Mesothelial cell of epicardium (in vitro differentiated cells): ENCODE results near the gene TAF1A. TPM values are rescaled to one million over a fixed set of nuclear protein-coding genes. Genes with fewer than 3 reads are reported as not detected.

Experiments
- DNase-seq, 2 experiments: peaks; one replicate each; pipeline ENCODE4 v3.0.0; 2021; ENCODE audit warnings: low spot score in 2 of 2; ENCODE audit not compliant: unreplicated experiment in 2 of 2
- H3K27ac Mint-ChIP-seq: 2 replicates; pipeline ENCODE4 v1.8.0; 2021; ENCODE audit warnings: mixed read lengths
- H3K27me3 Mint-ChIP-seq: 2 replicates; pipeline ENCODE4 v1.8.0; 2021; ENCODE audit warnings: low read depth, mixed read lengths
- H3K36me3 Mint-ChIP-seq: 2 replicates; pipeline ENCODE4 v1.8.0; 2021; ENCODE audit warnings: mixed read lengths
- H3K4me1 Mint-ChIP-seq: 2 replicates; pipeline ENCODE4 v1.8.0; 2021; ENCODE audit warnings: mixed read lengths
- H3K4me3 Mint-ChIP-seq: 2 replicates; pipeline ENCODE4 v1.8.0; 2021; ENCODE audit warnings: mild to moderate bottlenecking, moderate library complexity, mixed read lengths
- H3K9me3 Mint-ChIP-seq: 2 replicates; pipeline ENCODE4 v1.8.0; 2021; ENCODE audit warnings: mixed read lengths
- CTCF ChIP-seq: fragments of 200-600 bp; sonication (generic); IDR thresholded peaks from one replicate; pipeline ENCODE4 v1.5.0; 2021; ENCODE audit warnings: antibody characterized with exemption; ENCODE audit not compliant: unreplicated experiment
- total RNA-seq: library from RNA; stranded (reverse); gene quantifications from 3 replicates; pipeline ENCODE4 v1.2.1, GENCODE V29; 2021

Gene TAF1A
- total RNA-seq, 1 donor from 2014 or later, result 15.6 TPM

- DNase-seq, result no peak
- H3K4me1 Mint-ChIP-seq, result peaks cover 28% of the 10 kb centered on the region
- H3K27me3 Mint-ChIP-seq, result peaks cover 9% of the 10 kb centered on the region
- H3K36me3 Mint-ChIP-seq, result no peaks in the 10 kb centered on the region
- peaks cover 3% of the 10 kb centered on the region for H3K9me3 Mint-ChIP-seq
- H3K4me3 Mint-ChIP-seq, result no peak overlapping the region
- no peak for TF ChIP-seq CTCF
- no peak overlapping the region for H3K27ac Mint-ChIP-seq
These were observed 45.9 kb downstream of the TAF1A start for GRCh38 chr1:222543817-222544216.

- no peaks in the 10 kb centered on the region for H3K36me3 Mint-ChIP-seq
- peaks cover 1% of the 10 kb centered on the region for H3K27me3 Mint-ChIP-seq
- H3K4me3 Mint-ChIP-seq, result no peak overlapping the region
- no peak for DNase-seq
- no peaks in the 10 kb centered on the region for H3K9me3 Mint-ChIP-seq
- TF ChIP-seq CTCF, result no peak
- H3K4me1 Mint-ChIP-seq, result peaks cover 7% of the 10 kb centered on the region
- no peak overlapping the region for H3K27ac Mint-ChIP-seq
These were observed 49.1 kb downstream of the TAF1A start for GRCh38 chr1:222540598-222540995.

DNA sequence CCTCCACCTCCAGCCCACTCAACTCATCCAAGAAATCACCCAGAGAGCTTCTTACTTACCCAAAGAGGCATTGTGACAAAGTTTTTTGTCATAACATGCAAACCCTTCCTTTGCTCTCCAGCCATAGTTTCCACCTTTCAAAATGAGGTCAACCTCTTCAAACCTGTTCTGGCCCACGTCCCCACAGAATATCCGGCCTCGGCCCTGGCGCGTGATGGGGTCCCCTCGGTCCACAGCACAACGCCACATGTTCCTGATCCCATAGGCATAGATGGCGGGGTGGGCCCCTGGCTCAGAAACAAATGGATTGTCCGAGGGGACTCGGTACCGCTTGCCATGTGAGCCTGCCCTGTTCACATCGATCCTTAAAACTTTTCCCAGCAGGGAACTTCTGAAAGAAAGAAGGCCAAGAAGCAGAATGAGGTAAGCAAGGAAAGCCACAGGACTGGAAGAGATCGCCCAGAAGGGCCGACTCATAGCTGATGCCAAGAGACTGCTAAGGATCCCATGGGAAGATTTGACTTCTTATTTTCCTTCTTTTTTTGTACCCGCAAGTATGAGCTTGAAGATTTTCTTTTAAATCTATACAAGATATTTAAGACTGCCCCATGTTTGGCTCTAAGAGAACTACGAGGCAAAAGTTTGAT is 49.7 kb downstream of the TAF1A start:
- peaks cover 1% of the 10 kb centered on the region for H3K27me3 Mint-ChIP-seq

GRCh38 chr1:222535455-222535854 is 54.3 kb downstream of the TAF1A start:
- H3K4me3 Mint-ChIP-seq, result no peak overlapping the region
- no peaks in the 10 kb centered on the region for H3K36me3 Mint-ChIP-seq
- H3K9me3 Mint-ChIP-seq, result peaks cover 6% of the 10 kb centered on the region
- peaks cover 4% of the 10 kb centered on the region for H3K27me3 Mint-ChIP-seq
- H3K4me1 Mint-ChIP-seq, result no peaks in the 10 kb centered on the region
- no peak for DNase-seq
- no peak for TF ChIP-seq CTCF
- H3K27ac Mint-ChIP-seq, result no peak overlapping the region

More for the DNA sequence above, 49.7 kb downstream of the TAF1A start:
- H3K4me1 Mint-ChIP-seq, result peaks cover 2% of the 10 kb centered on the region
- no peaks in the 10 kb centered on the region for H3K9me3 Mint-ChIP-seq
- TF ChIP-seq CTCF, result no peak
- H3K4me3 Mint-ChIP-seq, result no peak overlapping the region
- DNase-seq, result no peak
- no peak overlapping the region for H3K27ac Mint-ChIP-seq
- H3K36me3 Mint-ChIP-seq, result no peaks in the 10 kb centered on the region

GRCh38 chr1:222530852-222531251 is 58.9 kb downstream of the TAF1A start:
- Mint-ChIP-seq H3K9me3 (peaks cover 11% of the 10 kb centered on the region), H3K27me3 (peaks cover 6% of the 10 kb centered on the region), H3K4me3 (no peak overlapping the region), H3K27ac (no peak overlapping the region), H3K36me3 (no peaks in the 10 kb centered on the region), H3K4me1 (no peaks in the 10 kb centered on the region)
- no peak for DNase-seq
- TF ChIP-seq CTCF, result no peak
